Left ventricle myocardium inferior (tissue), 1 donor: ENCODE measurements around the gene SLIT3. TPM values are rescaled to one million over a fixed set of nuclear protein-coding genes. Genes with fewer than 3 reads are reported as not detected.

Experiments used
- DNase-seq: peaks from one replicate; pipeline ENCODE4 v3.0.0-alpha.2; 2020
- H3K27ac ChIP-seq: fragments of 200-600 bp; replicated peaks from 2 replicates; pipeline ENCODE4 v1.8.0; 2021
- H3K27me3 ChIP-seq: fragments of 200-600 bp; 2 replicates; pipeline ENCODE4 v1.8.0; 2021; ENCODE audit warnings: low read depth
- H3K36me3 ChIP-seq: fragments of 200-600 bp; 2 replicates; pipeline ENCODE4 v1.8.0; 2021
- H3K4me1 ChIP-seq: fragments of 200-600 bp; 2 replicates; pipeline ENCODE4 v1.8.0; 2021
- H3K4me3 ChIP-seq: fragments of 200-600 bp; 2 replicates; pipeline ENCODE4 v1.8.0; 2021; ENCODE audit warnings: mild to moderate bottlenecking, moderate library complexity
- H3K9me3 ChIP-seq: fragments of 200-600 bp; replicated peaks from 2 replicates; pipeline ENCODE4 v1.8.0; 2021
- CTCF ChIP-seq: fragments of 200-600 bp; IDR thresholded peaks from 2 replicates; pipeline ENCODE4 v1.8.0; 2021; ENCODE audit warnings: antibody characterized with exemption, mild to moderate bottlenecking, borderline replicate concordance
- intact Hi-C: fragments of 100-400 bp; cut with micrococcal nuclease; formaldehyde crosslinking; loops from one replicate; pipeline ENCODE4 v1.11.0; 2022
- total RNA-seq: library from RNA; stranded (reverse); fragmentation: NEBNext Ultra II Directional; extraction: Animal tissue kit (Norgen Biotek cat#: 25700); gene quantifications from one replicate; pipeline ENCODE4 v1.2.1, GENCODE V29; 2021
- donor health status: DM: no; HTN: yes; CAD: no; lungs with severe emphysema.

Gene SLIT3
- total RNA-seq, 1 donor from 2014 or later = 22.7 TPM

GRCh38 chr5:168837852-168838251 is 463.1 kb downstream of the SLIT3 start:
- no peaks in the 10 kb centered on the region for H3K27me3 ChIP-seq
- no peak overlapping the region for H3K27ac ChIP-seq
- H3K4me1 ChIP-seq = peaks cover 30% of the 10 kb centered on the region
- no peak for DNase-seq
- no peak overlapping the region for H3K4me3 ChIP-seq
- TF ChIP-seq CTCF = no peak
- H3K36me3 ChIP-seq = no peaks in the 10 kb centered on the region
- H3K9me3 ChIP-seq = no peaks in the 10 kb centered on the region
- intact Hi-C loops = no loop called here

GRCh38 chr5:168836603-168837231 is 464.2 kb downstream of the SLIT3 start:
- Histone ChIP-seq H3K9me3 (no peaks in the 10 kb centered on the region), H3K36me3 (no peaks in the 10 kb centered on the region), H3K4me1 (peaks cover 28% of the 10 kb centered on the region), H3K4me3 (no peak overlapping the region), H3K27ac (no peak overlapping the region), H3K27me3 (no peaks in the 10 kb centered on the region)
- intact Hi-C loops = no loop called here
- no peak for TF ChIP-seq CTCF
- DNase-seq = no peak

GRCh38 chr5:168833936-168834335 is 467.0 kb downstream of the SLIT3 start:
- Histone ChIP-seq H3K9me3 (no peaks in the 10 kb centered on the region), H3K4me3 (no peak overlapping the region), H3K36me3 (no peaks in the 10 kb centered on the region), H3K27me3 (no peaks in the 10 kb centered on the region), H3K27ac (no peak overlapping the region), H3K4me1 (peaks cover 40% of the 10 kb centered on the region)
- TF ChIP-seq CTCF = no peak
- DNase-seq = no peak
- intact Hi-C loops = no loop called here

- Histone ChIP-seq H3K27ac (no peak overlapping the region), H3K4me1 (peaks cover 45% of the 10 kb centered on the region), H3K4me3 (no peak overlapping the region), H3K36me3 (no peaks in the 10 kb centered on the region), H3K27me3 (no peaks in the 10 kb centered on the region), H3K9me3 (no peaks in the 10 kb centered on the region)
- DNase-seq = no peak
- TF ChIP-seq CTCF = no peak
- intact Hi-C loops = no loop called here
Observed at GRCh38 chr5:168833383-168833782, 467.6 kb downstream of the SLIT3 start.

- intact Hi-C loops = no loop called here
- no peak for TF ChIP-seq CTCF
- H3K4me1 ChIP-seq = peaks cover 37% of the 10 kb centered on the region
- no peak overlapping the region for H3K27ac ChIP-seq
- no peaks in the 10 kb centered on the region for H3K27me3 ChIP-seq
- no peak for DNase-seq
- no peaks in the 10 kb centered on the region for H3K9me3 ChIP-seq
- H3K4me3 ChIP-seq = no peak overlapping the region
- H3K36me3 ChIP-seq = no peaks in the 10 kb centered on the region
Observed at GRCh38 chr5:168832308-168832707, 468.6 kb downstream of the SLIT3 start.
